ENCODE data around the gene DNAH6. TPM values are rescaled to one million over a fixed set of nuclear protein-coding genes. Genes with fewer than 3 reads are reported as not detected.
A peak's percentile ranks its signal among the peaks of the same experiment; 100 is the strongest.

The DNAH6 gene
- total and polyA plus RNA-seq, 11 donors: 0.05 to 0.75 (median 0.10) TPM; not detected in 2

DNA sequence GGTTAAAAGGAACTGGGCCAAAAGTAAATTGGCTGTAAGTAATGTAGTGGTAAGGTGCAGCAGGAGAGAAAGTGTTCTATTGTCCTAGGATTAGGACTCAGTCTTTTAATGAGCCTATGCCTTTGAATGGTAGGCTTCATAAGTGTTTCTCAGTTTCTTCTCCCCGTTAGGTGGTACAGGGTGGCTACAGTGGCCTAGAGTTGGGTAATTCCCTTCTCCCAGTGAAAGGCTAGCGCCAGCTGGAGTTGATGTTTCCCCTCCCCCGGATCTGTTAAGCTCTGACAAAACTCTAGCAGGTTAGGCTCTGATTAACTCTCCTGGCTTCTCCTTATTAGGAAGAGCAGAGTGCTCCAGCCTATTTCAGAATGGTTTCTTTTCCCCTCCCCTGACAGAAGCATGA lies 127.7 kb downstream of the DNAH6 start:
- no peaks in the 10 kb centered on the region for H3K36me3 ChIP-seq
- H3K27me3 ChIP-seq: no peaks in the 10 kb centered on the region
- intact Hi-C loops (cut with DNase I): no loop called here
- DNase-seq: no peak
- no peak overlapping the region for H3K27ac ChIP-seq
- TF ChIP-seq CTCF (IDR thresholded peaks at IDR 0.05) (no peak), POLR2A (IDR thresholded peaks at IDR 0.05) (no peak)
- H3K4me1 ChIP-seq: no peaks in the 10 kb centered on the region
- H3K9me3 ChIP-seq: peaks cover 0 to 8% (median 0%) of the 10 kb centered on the region in 12 donors
- 52 to 76% (median 67%) methylated on average over 3 of the region's 3 CpGs for WGBS, 4 donors
- no peak overlapping the region for H3K4me3 ChIP-seq
- no peak for ATAC-seq

DNA sequence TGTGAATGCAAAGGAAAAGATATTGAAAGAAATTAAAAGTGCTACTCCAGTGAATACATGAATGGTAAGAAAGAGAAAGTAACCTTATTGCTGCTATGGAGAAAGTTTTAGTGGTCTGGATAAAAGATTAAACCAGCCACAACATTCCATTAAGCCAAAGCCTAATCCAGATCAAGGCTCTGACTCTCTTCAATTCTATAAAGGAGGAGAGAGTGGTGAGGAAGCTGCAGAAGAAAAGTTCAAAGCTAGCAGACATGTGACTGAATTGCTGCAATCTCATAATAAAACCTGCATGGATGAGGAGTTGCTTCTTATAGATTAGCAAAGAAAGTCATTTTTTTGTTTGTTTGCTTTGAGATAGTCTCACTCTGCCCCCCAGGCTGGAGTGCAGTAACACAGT lies 130.2 kb downstream of the DNAH6 start:
- ATAC-seq: no peak
- intact Hi-C loops (cut with DNase I): no loop called here
- Histone ChIP-seq H3K4me3 (no peak overlapping the region), H3K27ac (no peak overlapping the region), H3K36me3 (no peaks in the 10 kb centered on the region), H3K4me1 (peaks cover 0 to 4% (median 0%) of the 10 kb centered on the region in 12 donors), H3K9me3 (peaks cover 0 to 8% (median 0%) of the 10 kb centered on the region in 12 donors), H3K27me3 (no peaks in the 10 kb centered on the region)
- no peak for TF ChIP-seq CTCF (IDR thresholded peaks at IDR 0.05)
- no peak for TF ChIP-seq POLR2A (IDR thresholded peaks at IDR 0.05)
- DNase-seq: no peak

GRCh38 chr2:84647267-84647666 lies 131.0 kb downstream of the DNAH6 start:
- Histone ChIP-seq H3K4me3 (no peak overlapping the region), H3K9me3 (peaks cover 0 to 8% (median 0%) of the 10 kb centered on the region in 12 donors), H3K27ac (no peak overlapping the region), H3K4me1 (peaks cover 0 to 4% (median 0%) of the 10 kb centered on the region in 12 donors), H3K36me3 (no peaks in the 10 kb centered on the region), H3K27me3 (no peaks in the 10 kb centered on the region)
- no peak for ATAC-seq
- no peak for DNase-seq
- TF ChIP-seq CTCF (IDR thresholded peaks at IDR 0.05) (no peak), POLR2A (IDR thresholded peaks at IDR 0.05) (no peak)
- intact Hi-C loops (cut with DNase I): no loop called here

DNA sequence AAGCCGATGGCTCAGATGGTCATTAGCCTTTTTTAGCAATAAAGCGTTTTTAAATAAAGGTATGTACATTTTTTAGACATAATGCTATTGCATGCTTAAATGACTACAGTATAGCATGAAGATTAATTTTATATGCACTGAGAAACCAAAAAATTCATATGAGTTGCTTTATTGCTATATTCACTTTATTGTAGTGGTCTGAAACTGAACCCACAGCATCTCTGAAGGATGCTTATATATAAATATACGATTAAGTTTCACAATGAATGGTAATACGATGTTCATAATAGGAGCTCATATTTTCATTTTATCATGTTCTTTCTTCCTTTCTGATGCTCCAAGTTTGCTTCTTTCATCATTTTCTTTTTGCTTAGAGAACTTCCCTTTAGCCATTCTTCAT lies 132.8 kb downstream of the DNAH6 start:
- intact Hi-C loops (cut with DNase I): no loop called here
- H3K9me3 ChIP-seq: no peaks in the 10 kb centered on the region
- H3K36me3 ChIP-seq: no peaks in the 10 kb centered on the region
- TF ChIP-seq POLR2A (IDR thresholded peaks at IDR 0.05): no peak
- TF ChIP-seq CTCF (IDR thresholded peaks at IDR 0.05): no peak
- H3K4me3 ChIP-seq: no peak overlapping the region
- 86 to 92% (median 88%) methylated on average over 4 of the region's 4 CpGs for WGBS, 4 donors
- ATAC-seq (no peak), DNase-seq (no peak)
- peak overlapping the region in 2 of 12 donors; percentile 2 to 27 for H3K27ac ChIP-seq
- H3K27me3 ChIP-seq: no peaks in the 10 kb centered on the region
- peaks cover 0 to 4% (median 0%) of the 10 kb centered on the region in 12 donors for H3K4me1 ChIP-seq

All from heart left ventricle (tissue), 16 donors.